ENCODE data around the gene TRAF2. TPM values are rescaled to one million over a fixed set of nuclear protein-coding genes. Genes with fewer than 3 reads are reported as not detected.
A peak's percentile ranks its signal among the peaks of the same experiment; 100 is the strongest.

Gene TRAF2
- total and polyA plus RNA-seq, 2 donors (not counting 1 experiment from before 2014, with no cell fraction given): 25.5 to 54.5 TPM

- Mint-ChIP-seq H3K27me3 (no peaks in the 10 kb centered on the region), H3K27ac (peak overlapping the region; percentile 20), H3K9me3 (ENCODE audit: insufficient read depth) (no peaks in the 10 kb centered on the region), H3K4me3 (no peak overlapping the region), H3K4me1 (peaks cover 8% of the 10 kb centered on the region)
- Histone ChIP-seq H3K27me3 (replicated peaks in 1 of 4; ENCODE audit: control extremely low read depth in 1 of 4, control insufficient read depth in 3 of 4, insufficient read depth in 4 of 4, low read length in 3 of 4) (peaks cover 0 to 5% (median 0%) of the 10 kb centered on the region in 4 experiments), H3K27ac (ENCODE audit: low read length in 2 of 2) (no peak overlapping the region), H3K79me2 (ENCODE audit: control insufficient read depth, insufficient read depth, low read length) (no peaks in the 10 kb centered on the region), H3K4me1 (ENCODE audit: control insufficient read depth in 2 of 2, insufficient read depth in 2 of 2, low read length in 2 of 2) (peaks cover 6 to 17% of the 10 kb centered on the region in 2 donors), H3K9me3 (ENCODE audit: control extremely low read depth in 1 of 3, control insufficient read depth in 2 of 3, insufficient read depth in 1 of 3, low read length in 2 of 3) (no peaks in the 10 kb centered on the region), H3K36me3 (replicated peaks in 1 of 2; ENCODE audit: control extremely low read depth in 1 of 2, control insufficient read depth in 1 of 2, extremely low read depth in 1 of 2, insufficient read depth in 2 of 2, low read length in 1 of 2) (no peaks in the 10 kb centered on the region), H3K4me3 (ENCODE audit: control extremely low read depth in 1 of 5, extremely low read depth in 1 of 5, insufficient read depth in 1 of 5, low read depth in 2 of 5, low read length in 4 of 5) (no peak overlapping the region), H3K9ac (ENCODE audit: low read length) (no peak overlapping the region), H3K4me2 (replicated peaks; ENCODE audit: low read depth, low read length, poor library complexity, severe bottlenecking) (no peak overlapping the region), H2AFZ (ENCODE audit: insufficient read depth, low read depth, low read length, poor library complexity, severe bottlenecking) (no peak overlapping the region), H4K20me1 (ENCODE audit: control insufficient read depth, insufficient read depth, low read length, poor library complexity, severe bottlenecking) (peaks cover 7% of the 10 kb centered on the region)
- intact Hi-C loops (cut with micrococcal nuclease): no loop called here
- ChIA-PET CTCF (no interaction called here), POLR2A (no interaction called here)
- TF ChIP-seq EZH2 (IDR thresholded peaks at IDR 0.05; ENCODE audit: borderline replicate concordance, insufficient read depth, low read depth, low read length, poor library complexity, severe bottlenecking) (no peak), CTCF (IDR thresholded peaks at IDR 0.05) (no peak)
- ATAC-seq (ENCODE audit: low read depth) (no peak), DNase-seq (no peak)
- 93% methylated on average over 28 of the region's 29 CpGs for WGBS (ENCODE audit: insufficient coverage)
These were observed 47.7 kb upstream of the TRAF2 start for GRCh38 chr9:136838314-136839228.
